Fibroblast of skin of scalp (primary cell): ENCODE results near the gene MNX1.

Source experiments
- DNase-seq: peaks from one replicate; pipeline ENCODE4 v3.0.0-alpha.2; 2013

The MNX1 gene

DNA sequence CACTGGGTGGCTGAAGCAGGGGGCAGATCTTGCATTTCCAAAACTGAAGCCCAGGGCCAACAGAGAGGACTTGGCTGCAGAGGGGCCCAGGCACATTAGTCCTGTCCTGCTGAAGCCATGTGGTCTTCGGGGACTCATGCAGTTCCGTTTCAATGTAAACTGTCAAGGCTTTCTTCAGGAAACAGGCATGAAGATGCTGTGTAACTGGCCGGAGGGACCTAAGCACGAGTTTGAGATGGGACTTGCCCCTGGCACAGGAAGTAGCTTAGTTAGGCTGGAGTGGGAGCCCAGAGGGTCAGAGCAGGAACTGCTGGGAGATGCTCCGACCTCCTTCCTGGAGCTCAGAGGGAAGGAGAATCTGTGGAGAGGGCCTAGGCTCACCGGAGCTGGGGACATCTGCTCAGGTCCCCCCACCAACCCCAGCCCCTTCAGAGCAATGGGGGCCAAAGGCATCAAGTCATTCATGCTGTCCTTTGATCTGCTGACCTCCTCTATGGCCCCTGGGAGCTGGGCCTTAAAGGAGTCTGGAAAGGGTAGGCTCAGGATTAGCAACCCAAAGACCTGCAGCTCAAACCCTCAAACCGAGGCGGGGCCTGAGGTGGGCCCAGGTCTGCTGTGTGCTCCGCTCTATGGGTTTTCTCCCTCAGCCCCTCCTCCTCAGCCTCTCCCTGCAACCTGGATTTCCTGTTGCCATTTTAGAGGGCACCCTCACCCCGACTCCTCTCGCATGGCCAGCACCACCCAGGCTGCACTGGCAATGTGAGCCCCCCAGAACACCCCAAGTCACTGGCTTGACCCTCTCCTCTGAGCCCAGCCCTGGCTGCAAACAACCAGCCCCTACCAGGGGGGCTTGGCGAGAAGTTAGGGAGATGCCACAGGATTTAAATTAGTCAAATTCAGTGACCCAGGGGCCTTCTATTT lies 4.4 kb upstream of the MNX1 start:
- DNase-seq: no peak

DNA sequence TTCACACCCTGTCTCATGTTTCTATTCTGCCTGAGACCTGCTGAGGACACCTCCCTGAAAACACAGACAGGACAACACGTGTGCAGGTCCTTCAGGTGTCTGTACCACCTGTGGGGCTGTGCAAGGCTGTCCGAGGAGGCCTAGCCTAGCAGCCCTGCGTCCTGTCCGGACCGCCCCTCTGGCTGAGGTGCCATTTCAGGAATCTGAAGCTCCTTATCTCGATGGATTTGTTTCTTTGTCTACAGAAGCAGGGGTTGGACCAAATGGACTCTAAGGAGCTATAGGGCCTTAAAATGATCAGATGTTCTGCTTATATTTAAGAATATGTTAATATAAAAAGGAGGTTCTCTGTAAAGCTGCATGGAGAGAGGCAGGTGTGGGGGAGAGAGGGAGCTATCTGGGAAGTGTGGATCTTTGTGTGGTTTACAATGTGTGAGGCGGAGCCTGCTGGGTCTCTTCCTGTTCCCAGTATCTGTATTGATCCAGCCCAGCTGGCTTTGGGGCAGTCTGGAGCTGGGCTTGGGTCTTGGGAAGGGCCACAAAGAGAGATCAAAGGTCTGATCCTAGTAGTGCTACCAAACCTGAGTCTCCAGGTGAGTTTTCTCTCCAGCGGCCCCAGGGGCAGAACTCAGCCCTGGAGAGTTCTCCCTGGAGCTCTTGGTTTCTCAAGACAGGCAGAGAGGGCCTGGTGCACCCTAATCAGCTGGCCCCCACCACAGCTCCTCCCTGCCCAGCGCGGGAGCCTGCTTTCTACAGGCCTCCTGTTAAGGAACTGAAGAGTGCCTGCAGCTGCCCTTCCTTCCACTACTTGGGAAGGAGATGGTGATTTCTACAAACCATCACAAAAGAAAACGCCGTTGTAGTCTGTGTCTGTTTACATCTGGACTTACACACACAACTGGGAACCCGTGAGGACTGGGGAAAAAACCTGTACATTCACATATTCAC lies 3.4 kb upstream of the MNX1 start:
- no peak for DNase-seq

DNA sequence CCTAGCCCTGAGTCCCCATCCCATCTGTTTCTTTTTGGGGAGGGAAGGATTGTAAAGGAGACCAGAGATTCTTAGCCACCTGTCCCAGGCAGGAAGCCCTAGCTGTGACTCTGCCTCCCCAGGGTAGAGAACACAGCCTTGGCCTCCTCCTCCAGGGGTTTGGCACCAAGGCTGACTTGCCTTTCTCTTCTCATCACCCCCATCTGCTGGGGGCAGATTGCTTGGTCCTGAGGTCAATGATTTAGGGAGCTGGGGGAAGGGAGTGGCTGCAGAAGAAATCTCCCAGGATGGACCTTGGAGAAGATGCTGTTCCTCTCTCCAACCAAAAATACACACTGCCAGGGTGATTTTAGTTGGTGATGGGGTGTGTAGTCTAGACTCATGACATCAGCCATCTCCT lies 2.6 kb upstream of the MNX1 start:
- no peak for DNase-seq

DNA sequence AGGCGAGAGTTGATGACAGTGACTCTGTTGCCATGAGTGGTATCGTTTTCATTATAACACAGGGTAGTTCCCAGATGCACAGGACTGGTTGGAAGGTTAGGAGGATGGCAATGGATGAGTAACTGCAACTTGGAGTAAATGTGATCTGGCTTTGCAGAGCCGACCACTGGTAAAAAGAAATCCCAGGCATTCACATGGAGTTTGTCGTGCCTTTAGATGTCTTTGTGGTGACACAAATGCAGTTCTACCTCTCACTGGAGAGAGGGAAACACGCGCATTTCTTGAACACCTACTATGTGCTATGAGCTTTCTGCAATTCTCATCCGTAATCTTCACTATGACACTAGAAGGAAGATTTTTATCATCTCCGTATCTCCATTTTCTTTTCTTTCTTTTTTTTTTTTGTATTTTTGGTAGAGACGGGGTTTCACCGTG lies 1.7 kb upstream of the MNX1 start:
- DNase-seq: no peak

DNA sequence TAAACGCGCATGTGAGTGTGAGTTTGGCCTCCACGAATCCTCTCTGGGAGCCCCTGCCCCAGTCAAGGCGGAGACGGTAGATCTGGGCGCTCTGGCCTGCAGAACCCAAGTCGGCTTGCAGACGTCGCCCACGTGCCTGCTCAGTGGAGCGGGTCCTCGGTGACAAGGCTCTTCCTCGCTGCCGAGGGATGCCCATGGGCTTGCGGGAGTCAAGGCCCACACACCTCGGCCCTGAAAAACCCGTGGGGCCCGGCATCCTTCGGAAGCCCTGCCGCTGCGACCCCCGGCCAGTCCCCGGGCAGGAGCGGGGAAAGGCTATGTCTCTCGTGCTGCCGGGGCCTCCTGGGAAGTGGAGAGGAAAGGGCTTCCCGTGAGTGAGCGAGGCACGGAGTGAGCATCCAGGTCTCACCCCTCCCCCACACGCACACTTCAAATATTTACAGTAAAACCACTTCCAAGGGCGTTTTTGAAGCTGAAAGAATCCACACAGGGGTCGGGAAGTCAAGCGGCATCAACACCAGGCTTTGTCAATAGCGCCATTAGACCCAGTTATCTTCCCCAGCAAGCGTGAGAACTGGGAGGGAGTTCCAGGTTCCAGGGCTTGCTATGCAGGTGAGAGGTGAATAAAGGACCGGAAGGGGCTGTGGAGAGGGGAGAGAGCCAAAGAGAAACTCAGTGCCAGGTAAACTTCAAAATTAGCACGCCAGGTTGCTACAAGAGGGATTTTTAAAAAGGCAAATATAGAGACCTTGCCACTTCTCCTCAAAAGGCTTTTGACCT lies 1.1 kb upstream of the MNX1 start:
- DNase-seq: no peak

DNA sequence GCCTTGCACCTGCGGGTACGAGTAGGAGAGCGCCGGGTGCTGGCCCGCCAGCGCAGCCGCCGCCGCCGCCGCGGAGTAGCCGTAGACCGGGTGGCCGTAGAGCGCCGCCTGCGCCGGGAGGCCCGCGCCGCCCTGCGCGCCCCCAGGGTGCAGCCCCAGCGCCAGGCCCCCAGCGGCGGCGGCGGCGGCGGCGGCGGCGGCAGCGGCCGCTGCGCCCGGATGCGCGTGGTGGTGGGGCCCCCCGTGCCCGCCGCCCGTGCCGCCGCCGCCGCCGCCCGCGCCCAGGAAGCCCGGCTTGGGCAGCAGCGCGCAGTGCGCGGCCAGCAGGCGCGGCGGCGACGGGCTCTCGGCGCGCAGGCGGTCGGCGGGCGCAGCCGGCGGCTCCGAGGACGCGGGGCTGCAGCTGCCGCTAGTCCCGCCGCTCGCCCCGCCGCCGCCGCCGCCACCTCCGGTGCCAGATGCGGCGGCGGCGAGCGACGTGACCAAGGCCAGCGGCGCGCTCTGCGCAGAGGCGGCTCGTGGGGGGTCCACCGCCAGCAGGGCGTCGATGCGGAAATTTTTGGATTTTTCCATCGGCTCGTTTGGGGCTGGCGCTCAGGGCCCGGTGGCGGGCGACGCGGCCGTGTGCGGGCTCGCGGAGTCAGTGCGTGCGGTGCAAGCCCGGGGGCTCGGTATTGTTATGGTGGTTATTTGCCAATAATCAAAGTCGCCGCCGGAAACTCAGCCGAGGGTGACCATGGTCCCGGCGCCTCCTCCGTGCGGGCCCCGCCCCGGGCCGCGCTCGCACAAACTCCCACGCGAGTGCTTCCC lies 480 bp downstream of the MNX1 start:
- DNase-seq: no peak

DNA sequence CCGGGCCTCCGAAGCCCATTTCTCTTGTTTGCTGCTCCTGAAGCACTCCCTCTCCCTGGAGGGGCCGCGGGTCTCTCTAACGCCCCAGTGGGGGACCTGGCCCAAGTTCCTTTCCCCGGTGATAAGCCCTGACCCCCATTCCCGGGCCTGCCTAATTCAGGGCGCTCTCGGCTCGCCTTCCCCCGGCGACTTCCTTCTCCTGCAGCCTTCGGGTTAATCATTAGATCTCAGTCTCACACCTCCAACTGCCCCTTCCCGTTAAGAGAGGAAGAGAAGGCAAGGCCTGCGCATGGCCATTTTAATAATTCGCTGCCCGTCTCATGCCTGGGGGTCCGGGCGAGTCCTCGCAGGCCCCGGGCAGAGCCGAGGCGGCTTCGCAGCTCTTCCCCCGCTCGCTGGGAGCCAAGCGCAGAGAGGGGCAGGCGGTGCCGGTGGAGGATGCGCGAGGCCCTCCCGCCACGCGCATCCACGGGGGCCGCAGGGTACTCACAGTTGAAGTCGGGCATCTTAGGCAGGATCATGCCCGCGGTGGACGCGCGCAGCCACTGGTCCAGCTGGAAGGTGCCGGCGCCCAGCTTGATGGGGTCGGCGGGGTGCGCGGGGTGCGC lies 1.2 kb downstream of the MNX1 start:
- no peak for DNase-seq

DNA sequence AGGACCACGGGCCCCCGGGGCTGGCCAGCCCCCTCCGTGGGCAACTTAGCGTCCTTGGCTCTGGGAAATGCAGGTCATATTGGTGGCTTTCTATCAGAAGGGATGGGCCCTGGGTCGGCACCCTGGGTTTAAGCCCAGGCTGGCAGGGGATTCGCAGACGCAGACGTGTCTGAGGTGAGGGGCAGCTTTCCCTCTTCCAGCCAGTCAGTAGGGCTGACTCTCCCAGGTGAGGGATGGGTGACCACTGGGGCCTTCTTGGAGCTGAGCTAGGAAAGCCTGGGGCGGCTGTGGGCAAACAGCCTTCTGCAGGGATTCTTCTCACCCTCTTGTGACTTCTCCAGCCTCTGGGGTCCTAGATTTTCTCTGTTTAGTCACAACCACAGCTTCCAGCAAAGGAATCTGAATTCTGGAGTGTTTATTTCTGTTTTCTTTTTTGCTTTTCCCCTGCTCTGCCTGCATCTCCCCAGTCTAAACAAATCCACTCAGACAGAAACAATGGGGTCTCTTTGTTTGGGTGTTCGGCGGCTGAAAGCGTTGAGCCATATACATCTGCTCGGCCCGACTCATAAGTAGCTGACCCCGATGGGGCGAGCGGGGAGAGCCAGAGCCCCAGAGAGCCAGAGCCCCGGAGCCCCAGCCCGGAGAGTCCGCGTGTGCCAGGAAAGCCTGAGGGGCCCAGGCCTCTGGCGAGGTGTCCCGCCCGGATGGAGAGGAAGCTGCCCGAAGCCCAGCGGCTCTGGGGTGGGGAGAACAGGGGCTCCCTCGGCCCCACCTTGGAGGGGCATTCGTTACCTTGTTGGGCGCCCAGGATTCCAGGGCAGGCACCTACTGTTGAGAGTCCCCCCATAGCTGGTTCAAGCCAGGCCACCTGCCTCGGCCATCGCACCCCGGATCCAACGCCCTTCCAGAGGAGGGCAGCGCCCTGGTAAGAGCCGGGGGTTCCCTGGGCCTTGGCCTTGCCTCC lies 2.0 kb downstream of the MNX1 start:
- DNase-seq: no peak

DNA sequence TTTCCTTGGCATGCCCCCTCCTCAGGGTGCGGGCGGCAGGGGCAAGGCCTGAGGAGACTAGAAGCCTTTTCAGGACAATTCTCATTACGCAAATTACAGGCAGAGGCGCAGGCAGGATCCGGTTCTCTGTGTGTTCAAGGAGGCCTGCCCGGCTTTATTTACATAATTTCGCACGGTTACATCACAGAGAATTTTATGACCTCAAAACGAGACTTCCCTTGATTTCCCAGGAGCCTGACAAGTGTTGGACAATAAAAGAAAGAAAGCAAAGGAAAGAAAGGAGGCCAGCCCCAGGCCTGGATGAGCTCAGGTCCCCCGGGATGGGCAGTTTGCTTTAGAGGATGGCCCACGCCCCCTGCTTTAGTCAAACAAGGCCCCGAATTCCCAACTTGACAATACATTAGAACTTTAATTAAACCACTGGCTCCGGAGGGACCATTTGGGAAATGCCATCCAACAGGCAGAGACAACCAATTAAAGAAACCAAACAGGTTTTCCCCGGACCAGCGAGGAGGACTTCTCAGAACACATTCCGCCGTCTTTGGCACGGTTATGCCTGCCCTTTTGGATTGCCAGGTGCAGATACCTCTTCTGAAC lies 2.9 kb downstream of the MNX1 start:
- no peak for DNase-seq

DNA sequence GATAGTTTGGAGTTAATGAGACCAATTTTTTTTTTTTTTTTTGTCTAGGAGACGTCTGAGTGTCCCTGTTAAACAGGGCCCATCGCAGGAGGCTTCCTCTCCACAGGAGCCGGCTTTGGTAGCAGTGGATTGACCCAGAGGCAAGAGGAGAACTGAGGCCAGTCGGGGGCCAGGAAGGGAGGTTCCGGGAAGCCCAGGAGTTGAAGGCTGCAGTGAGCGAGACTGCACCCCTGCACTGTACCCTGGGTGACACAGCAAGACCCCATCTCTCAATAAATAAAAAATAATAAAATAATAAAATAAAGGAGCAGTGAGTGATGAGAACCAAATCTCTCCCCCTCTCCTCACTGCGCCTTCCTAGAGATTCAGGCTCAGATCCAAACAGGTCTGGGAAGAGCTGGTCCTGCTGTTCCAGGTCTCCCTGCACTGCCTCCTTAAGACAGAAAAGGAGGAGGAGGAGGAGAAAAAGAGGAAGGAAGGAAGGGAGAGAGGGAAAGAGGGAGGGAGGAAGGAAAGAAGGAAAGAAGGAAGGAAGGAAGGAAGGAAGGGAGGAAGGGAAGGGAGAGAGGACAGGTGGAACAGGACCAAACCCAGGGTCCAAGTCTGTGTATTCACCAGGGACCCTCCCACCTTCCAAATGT lies 3.5 kb downstream of the MNX1 start:
- DNase-seq: no peak

DNA sequence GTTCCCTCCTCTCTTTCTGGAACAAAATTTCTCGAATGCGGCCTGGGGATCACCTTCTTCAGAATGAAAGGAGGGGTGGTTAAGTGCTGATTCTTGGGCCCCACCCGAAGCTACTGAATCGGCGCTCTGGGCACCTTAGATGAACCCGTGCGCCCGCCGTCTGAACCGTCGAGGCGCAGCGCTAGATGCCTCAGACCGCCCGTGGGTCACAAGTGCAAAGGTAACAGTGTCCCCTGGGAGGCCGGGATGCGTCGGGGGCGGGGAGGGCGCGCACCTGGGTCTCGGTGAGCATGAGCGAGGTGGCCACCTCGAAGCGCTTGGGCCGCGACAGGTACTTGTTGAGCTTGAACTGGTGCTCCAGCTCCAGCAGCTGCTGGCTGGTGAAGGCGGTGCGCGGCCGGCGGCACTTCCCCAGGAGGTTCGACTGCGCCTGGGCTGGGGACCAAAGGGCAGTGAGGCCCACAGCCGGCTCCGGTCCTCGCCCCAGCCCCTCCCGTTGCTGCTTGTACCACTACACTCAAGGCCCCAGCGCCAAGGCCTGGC lies 4.2 kb downstream of the MNX1 start:
- no peak for DNase-seq

DNA sequence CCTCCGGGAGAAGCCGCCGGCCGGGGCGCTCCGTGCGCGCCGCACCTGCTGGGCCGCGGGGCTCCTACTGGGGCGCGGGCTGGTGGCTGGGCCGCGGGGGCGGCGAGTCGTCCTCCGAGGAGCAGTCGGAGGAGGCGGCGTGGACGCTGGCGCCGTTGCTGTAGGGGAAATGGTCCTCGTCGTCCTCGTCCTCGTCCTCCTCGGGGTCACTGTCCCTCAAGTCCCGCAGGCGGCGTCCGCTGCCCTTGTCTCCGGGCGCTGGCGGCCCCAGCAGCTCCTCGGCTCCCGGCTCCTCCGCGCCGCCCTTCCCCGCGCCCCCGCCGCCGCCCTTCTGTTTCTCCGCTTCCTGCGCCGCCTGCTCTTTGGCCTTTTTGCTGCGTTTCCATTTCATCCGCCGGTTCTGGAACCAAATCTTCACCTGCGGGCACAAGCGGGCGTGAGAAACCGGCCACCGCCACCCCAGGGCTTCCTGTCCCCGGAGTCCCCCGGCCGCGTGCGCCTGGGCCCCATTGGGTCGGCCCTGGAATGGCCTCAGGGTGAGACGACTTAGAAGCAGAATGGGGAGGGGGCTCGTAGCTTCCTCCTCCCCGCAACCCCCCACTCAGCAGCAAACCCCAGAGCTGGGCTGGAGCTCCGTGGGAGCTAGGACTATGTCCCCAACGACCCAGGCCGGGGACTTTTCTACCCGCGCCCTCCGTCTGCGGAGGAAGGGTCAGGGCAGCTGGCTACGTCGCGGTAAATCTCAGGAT lies 4.8 kb downstream of the MNX1 start:
- DNase-seq: no peak

DNA sequence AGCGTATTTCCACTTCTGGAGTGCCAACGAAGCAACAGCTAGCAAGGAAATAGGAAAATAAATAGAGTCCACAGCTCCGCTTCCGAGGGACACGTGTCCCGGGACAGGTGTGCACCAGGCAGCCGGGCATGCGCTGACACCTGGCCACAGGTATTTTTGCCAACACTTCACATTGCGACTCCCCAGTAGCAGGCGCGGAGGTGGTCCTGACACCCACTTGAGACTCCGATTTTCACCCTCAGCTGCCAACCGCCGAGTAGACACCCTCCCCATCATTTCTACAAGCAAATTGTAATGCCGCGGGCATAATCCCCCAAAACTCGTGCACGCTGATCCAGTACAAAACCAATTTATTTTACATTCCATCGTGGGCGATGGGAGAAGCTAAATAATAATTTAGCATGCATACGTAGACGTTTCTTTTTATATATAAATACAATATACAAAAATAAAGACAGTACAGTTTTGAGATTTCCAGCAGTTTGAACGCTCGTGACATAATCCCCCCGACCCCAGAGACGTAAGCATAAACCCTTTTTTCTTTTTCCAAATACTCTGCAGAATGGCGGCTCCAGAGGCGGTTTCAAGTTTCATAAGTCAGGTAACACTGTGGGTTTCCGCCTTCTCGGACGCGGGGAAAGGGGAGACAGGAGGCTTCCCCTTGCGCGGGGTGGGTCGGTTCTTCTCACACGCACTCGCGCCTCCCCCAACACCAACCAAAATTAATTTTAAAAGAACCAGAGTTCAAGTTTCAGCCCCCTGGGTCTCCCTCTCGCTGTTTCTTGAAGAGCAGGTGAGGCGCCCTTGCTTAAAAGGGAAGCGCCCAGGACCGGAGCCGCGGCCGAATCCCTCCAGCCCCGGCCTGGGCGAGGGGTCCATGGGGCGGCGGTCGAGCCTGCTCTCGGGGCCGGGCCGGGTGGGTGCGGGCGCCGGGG lies 5.7 kb downstream of the MNX1 start:
- no peak for DNase-seq

DNA sequence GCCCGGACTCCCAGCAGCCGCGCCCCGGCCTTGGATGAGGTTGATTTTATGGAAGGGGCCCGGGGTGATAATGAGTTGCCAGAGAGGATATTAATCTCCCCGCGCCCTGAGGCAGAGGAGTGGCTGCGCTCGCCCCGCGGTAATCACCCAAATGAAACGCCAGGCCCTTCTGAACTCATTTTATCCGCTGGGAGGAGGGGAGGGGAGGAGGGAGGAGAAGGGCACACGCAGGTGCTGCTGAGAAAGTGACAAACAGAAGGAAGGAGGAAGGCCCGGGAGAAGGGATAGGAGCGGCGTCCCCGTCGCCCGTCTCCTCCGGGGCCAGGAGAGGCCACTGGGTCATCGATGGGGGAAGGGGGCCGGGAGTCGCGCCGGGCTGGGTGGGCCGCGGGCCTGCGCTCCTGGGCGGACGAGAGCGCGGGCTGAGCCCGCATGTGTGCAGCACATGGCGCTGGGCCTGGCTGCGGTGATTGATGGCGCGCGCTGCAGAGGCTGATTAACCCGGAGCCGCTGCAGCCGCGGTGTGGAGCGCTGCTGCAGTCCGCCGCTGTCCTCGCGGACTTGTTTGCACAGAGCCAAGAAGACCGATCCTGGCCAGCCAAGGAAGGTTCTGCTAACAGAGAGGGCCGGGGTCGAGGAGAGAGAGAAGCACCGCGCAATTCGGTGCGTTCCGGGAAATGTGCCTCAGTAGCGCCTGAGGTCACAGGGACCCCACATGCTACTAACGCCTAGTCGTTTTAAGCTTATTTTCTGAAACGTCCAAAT lies 6.5 kb downstream of the MNX1 start:
- DNase-seq: no peak

DNA sequence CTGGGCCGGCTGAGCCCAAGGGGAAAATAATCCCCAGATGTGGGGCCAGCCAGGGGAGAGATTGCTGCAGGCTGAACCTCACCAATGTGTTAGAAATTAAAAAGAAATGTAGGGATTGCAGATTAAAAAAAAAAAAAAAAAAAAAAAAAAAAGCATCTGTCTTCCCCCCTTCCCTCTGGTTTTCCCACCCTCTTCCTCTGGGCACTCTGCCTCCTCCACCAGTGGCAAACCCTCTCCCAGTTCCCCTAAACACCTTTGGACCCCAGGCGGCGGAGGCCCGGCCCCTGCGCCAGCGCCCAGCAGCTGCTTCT lies 7.1 kb downstream of the MNX1 start:
- DNase-seq: no peak

DNA sequence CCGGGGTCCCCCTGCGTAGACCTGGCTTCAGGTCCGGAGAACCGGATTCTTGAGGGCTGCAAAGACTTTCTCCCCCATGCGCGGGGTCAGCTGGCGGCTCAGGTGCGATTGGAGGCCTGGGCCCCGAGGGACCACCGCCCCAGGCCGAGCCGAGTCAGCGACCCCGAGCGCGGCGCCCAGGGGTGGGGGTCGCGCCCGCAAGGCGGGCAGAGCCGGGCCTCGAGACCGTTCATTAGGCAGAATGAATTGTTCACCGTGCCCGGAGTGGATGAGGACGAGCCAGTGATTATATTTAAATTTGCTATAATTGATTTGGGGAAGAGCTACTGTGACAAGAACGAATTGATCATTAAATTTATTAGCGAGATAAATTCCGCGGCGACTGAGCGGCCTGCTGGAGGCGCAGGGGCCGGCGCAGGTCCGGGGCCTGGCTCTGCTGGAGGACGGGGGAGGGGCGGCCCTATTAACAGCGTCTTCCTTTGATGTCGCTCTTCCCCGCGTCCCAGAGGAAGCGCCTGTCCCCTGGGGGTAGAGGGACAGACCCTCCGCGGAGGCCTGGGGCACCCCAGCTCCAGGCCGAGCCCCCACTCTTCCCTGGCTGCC lies 7.5 kb downstream of the MNX1 start:
- no peak for DNase-seq
